AG09309 (cell line): Measurements from ENCODE around the gene SELENOW.

ENCODE experiments used
- DNase-seq: peaks from one replicate; pipeline ENCODE4 v3.0.0-alpha.2; 2010; ENCODE audit warnings: low read depth
- H3K4me3 ChIP-seq: 2 replicates; pipeline ENCODE4 v1.5.1; 2011; ENCODE audit warnings: mild to moderate bottlenecking, low read depth, low read length, moderate library complexity; ENCODE audit not compliant: control insufficient read depth
- CTCF ChIP-seq: IDR thresholded peaks from 2 replicates; pipeline ENCODE4 v1.5.1; 2011; ENCODE audit warnings: mild to moderate bottlenecking, low read depth, low read length, inconsistent platforms; ENCODE audit not compliant: insufficient read depth, control insufficient read depth; ENCODE audit errors: missing control alignments

The SELENOW gene

GRCh38 chr19:47778049-47778953 is at the start of gene SELENOW:
SELENOW (plus strand) TSS chr19:47778703; CDS start chr19:47778786, 83 bp downstream.
- no peak for DNase-seq
- no peak for TF ChIP-seq CTCF
- H3K4me3 ChIP-seq, result peak within 1 kb of the TSS; percentile 86

GRCh38 chr19:47729468-47729798 is 49.1 kb upstream of the SELENOW start:
- no peak for DNase-seq
- no peak overlapping the region for H3K4me3 ChIP-seq
- TF ChIP-seq CTCF, result no peak

GRCh38 chr19:47729799-47730520 is 48.5 kb upstream of the SELENOW start:
- no peak for DNase-seq
- H3K4me3 ChIP-seq, result no peak overlapping the region
- TF ChIP-seq CTCF, result no peak

- no peak overlapping the region for H3K4me3 ChIP-seq
- no peak for TF ChIP-seq CTCF
- no peak for DNase-seq
These were observed 48.0 kb upstream of the SELENOW start for GRCh38 chr19:47730521-47730889.

- DNase-seq, result no peak
- no peak for TF ChIP-seq CTCF
- H3K4me3 ChIP-seq, result no peak overlapping the region
These were observed 47.6 kb upstream of the SELENOW start for GRCh38 chr19:47730910-47731309.

- H3K4me3 ChIP-seq, result no peak overlapping the region
- DNase-seq, result no peak
- no peak for TF ChIP-seq CTCF
These were observed 43.4 kb upstream of the SELENOW start for GRCh38 chr19:47735131-47735530.
